Measurements from ENCODE around the gene CFAP58. TPM values are rescaled to one million over a fixed set of nuclear protein-coding genes. Genes with fewer than 3 reads are reported as not detected.

Gene CFAP58
- polyA plus RNA-seq, 1 donor, result 0.27 TPM

DNA sequence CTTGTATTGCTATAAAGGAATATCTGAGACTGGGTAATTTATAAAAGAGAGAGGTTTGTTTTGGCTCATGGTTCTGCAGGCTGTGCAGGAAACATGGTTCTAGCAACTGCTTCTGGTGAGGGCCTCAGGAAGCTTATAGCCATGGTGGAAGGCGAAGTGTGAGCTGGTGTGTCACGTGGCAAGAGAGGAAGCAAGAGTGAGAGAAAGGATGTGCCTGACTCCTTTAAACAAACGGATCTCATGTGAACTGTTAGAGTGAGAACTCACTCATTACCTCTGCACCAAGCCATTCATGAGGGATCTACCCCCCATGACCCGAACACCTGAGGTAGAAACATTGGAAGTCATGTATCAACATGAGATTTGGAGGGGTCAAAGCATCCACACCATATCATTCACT lies 7.7 kb upstream of the CFAP58 start:
- H3K4me3 ChIP-seq (ENCODE audit: low read length), result no peak overlapping the region
- no peaks in the 10 kb centered on the region for H3K36me3 ChIP-seq (ENCODE audit: control insufficient read depth, insufficient read depth, low read length)
- WGBS (ENCODE audit: insufficient coverage, low lambda C conversion rate), result no CpG with 5 or more reads among the region's 4 CpGs
- no peaks in the 10 kb centered on the region for H3K27me3 ChIP-seq (ENCODE audit: control insufficient read depth, insufficient read depth, low read length)
- H3K4me1 ChIP-seq (ENCODE audit: control insufficient read depth, insufficient read depth, low read length), result no peaks in the 10 kb centered on the region
- no peak overlapping the region for H3K27ac ChIP-seq (ENCODE audit: low read length)
- H3K9me3 ChIP-seq (ENCODE audit: control insufficient read depth, low read depth, low read length), result no peaks in the 10 kb centered on the region
- no peak for DNase-seq

DNA sequence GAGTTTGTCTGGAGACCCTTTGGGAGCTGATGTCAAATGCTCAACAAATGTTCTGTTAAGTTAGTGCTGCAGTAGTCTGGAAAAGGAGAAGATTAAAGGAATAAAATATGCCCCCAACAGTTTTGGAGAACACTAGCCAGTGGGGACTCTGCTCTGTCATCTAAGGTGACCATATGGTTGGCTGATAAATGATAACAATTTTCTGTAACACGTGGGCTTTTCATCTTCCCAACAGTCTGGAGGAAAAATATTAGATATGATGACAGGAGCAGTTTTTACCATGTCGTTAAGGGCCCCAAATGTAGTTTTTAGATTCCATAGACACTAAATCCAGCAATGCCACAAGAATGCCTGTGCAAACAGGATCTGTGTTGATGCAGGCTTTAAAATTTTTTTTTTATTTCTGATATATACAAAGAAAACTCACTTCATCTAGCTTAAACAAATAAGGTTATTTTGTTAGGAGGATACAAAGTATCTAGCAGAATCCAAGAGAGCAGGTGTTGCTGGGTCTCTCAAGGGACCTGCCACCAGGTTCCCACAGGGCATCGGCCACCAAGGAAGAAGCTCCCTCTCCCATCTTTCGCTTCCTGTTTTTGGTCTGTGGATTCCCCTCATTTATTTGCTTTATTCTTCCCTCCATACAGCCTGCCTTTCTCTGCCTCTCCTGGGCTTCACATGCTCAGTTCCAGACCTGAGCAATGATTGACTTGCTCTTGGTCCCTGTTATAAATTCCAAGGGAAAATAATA lies 6.2 kb upstream of the CFAP58 start:
- Histone ChIP-seq H3K4me3 (ENCODE audit: low read length) (no peak overlapping the region), H3K36me3 (ENCODE audit: control insufficient read depth, insufficient read depth, low read length) (no peaks in the 10 kb centered on the region), H3K4me1 (ENCODE audit: control insufficient read depth, insufficient read depth, low read length) (no peaks in the 10 kb centered on the region), H3K27me3 (ENCODE audit: control insufficient read depth, insufficient read depth, low read length) (no peaks in the 10 kb centered on the region), H3K27ac (ENCODE audit: low read length) (no peak overlapping the region), H3K9me3 (ENCODE audit: control insufficient read depth, low read depth, low read length) (no peaks in the 10 kb centered on the region)
- DNase-seq, result no peak
- WGBS (ENCODE audit: insufficient coverage, low lambda C conversion rate), result no CpG with 5 or more reads among the region's 4 CpGs

DNA sequence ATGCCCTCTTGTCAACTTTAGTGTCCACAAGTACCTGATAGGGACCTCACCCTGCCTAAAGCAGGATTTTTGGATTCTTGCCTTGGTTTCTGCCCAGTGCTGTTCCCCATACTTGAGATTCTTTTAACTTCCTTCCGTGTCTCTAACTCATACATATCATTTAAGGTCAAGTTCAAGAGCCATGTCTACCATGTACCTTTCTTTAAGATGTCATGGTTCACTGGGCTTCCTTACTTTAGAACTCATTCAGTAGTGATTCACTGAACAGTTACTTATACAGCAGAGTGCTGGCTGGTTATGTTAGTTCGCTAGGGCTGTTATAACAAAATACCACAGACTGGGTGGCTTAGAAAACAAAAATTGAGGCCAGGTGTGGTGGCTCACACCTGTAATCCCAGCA lies 5.0 kb upstream of the CFAP58 start:
- Histone ChIP-seq H3K27ac (ENCODE audit: low read length) (no peak overlapping the region), H3K27me3 (ENCODE audit: control insufficient read depth, insufficient read depth, low read length) (no peaks in the 10 kb centered on the region), H3K4me3 (ENCODE audit: low read length) (no peak overlapping the region), H3K4me1 (ENCODE audit: control insufficient read depth, insufficient read depth, low read length) (peaks cover 7% of the 10 kb centered on the region), H3K36me3 (ENCODE audit: control insufficient read depth, insufficient read depth, low read length) (no peaks in the 10 kb centered on the region), H3K9me3 (ENCODE audit: control insufficient read depth, low read depth, low read length) (no peaks in the 10 kb centered on the region)
- DNase-seq, result no peak
- 83% methylated on average over 1 of the region's 2 CpGs for WGBS (ENCODE audit: insufficient coverage, low lambda C conversion rate)

DNA sequence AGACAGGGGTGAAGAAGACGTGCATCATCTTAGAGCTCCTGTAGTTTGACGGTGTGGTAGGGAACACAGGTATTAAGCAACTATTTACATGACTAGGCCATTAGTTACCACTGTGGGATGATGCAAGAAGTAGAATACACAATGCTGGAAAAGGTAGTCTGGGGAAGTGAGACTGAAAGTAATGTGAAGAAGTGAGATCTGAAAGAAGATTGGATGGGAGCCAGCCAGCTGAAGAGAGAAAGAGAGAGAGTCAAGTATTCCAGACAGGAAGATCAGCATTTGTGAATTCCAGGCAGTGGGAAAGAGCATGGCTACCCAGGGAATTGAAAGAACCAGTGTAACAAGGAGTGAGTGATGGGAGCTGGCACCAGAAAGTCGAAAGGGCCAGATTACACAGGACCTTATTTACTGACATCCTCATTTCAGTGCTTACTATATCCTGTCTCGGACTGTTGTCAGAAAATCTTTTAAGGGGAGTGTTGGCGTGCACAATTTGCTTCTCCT lies 4.0 kb upstream of the CFAP58 start:
- no peaks in the 10 kb centered on the region for H3K36me3 ChIP-seq (ENCODE audit: control insufficient read depth, insufficient read depth, low read length)
- H3K4me3 ChIP-seq (ENCODE audit: low read length), result no peak overlapping the region
- no peak overlapping the region for H3K27ac ChIP-seq (ENCODE audit: low read length)
- no peaks in the 10 kb centered on the region for H3K9me3 ChIP-seq (ENCODE audit: control insufficient read depth, low read depth, low read length)
- H3K4me1 ChIP-seq (ENCODE audit: control insufficient read depth, insufficient read depth, low read length), result peaks cover 12% of the 10 kb centered on the region
- peak; percentile 57 to 59 for DNase-seq
- peaks cover 10% of the 10 kb centered on the region for H3K27me3 ChIP-seq (ENCODE audit: control insufficient read depth, insufficient read depth, low read length)
- WGBS (ENCODE audit: insufficient coverage, low lambda C conversion rate), result no CpG with 5 or more reads among the region's 5 CpGs

DNA sequence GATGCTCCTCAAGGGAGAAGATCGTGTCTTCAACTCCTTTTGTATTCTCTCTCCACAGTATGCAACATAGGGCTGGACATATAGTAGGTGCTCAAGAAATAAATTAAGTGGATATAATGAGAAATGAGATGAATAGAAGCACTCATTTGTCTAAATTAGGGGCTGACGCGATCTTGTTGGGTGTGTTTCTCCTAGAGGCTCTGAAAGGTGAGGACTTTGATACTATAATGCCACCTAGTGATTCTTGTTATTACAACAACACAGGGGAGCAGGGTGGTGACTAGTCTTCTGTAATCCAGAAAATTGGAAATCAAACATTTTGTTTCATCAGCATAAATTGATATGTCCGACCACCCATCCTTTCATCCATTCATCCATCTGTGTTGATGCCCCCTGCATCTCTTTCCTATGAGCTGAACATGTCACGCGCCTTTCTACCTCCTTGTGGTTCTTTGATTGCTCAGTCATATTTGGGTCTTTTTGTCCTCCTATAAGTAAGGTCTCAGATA lies 3.5 kb upstream of the CFAP58 start:
- Histone ChIP-seq H3K27ac (ENCODE audit: low read length) (no peak overlapping the region), H3K4me3 (ENCODE audit: low read length) (no peak overlapping the region), H3K27me3 (ENCODE audit: control insufficient read depth, insufficient read depth, low read length) (peaks cover 15% of the 10 kb centered on the region), H3K9me3 (ENCODE audit: control insufficient read depth, low read depth, low read length) (no peaks in the 10 kb centered on the region), H3K36me3 (ENCODE audit: control insufficient read depth, insufficient read depth, low read length) (no peaks in the 10 kb centered on the region), H3K4me1 (ENCODE audit: control insufficient read depth, insufficient read depth, low read length) (peaks cover 12% of the 10 kb centered on the region)
- DNase-seq, result peak in 1 of 2 donors; percentile 61
- WGBS (ENCODE audit: insufficient coverage, low lambda C conversion rate), result 0% methylated on average over 2 of the region's 6 CpGs

DNA sequence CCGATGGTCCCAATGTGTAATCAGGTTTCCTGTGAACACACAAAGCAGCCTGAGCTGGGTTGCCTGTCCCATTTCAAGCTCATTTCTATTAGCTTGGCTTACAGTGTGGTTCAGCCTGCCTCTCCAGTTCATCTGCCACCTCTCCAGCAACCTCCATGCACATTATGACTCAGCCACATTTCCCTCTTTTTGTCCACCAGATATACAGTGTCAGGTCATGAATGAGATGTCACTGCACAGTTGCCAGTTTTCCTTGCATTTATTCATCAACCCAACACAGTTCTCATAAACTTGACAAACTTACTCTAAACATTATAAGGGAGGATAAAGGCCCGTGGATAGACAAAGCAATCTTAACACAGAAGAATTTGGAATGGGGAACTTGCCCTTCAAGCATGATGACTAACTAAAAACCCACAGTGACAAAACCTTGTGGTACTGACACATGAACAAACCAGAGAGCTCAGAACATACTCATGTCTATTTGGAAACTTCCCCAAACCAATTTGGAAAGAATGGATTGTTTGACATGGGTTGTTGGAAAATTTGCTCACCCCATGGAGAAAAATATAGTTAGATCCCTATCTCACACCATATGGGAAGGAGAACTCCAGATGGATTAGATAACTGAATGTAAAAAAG lies 2.5 kb upstream of the CFAP58 start:
- DNase-seq, result no peak
- Histone ChIP-seq H3K36me3 (ENCODE audit: control insufficient read depth, insufficient read depth, low read length) (no peaks in the 10 kb centered on the region), H3K4me3 (ENCODE audit: low read length) (no peak overlapping the region), H3K27me3 (ENCODE audit: control insufficient read depth, insufficient read depth, low read length) (peaks cover 15% of the 10 kb centered on the region), H3K27ac (ENCODE audit: low read length) (no peak overlapping the region), H3K9me3 (ENCODE audit: control insufficient read depth, low read depth, low read length) (no peaks in the 10 kb centered on the region), H3K4me1 (ENCODE audit: control insufficient read depth, insufficient read depth, low read length) (peaks cover 12% of the 10 kb centered on the region)
- WGBS (ENCODE audit: insufficient coverage, low lambda C conversion rate), result no CpG with 5 or more reads among the region's 2 CpGs

DNA sequence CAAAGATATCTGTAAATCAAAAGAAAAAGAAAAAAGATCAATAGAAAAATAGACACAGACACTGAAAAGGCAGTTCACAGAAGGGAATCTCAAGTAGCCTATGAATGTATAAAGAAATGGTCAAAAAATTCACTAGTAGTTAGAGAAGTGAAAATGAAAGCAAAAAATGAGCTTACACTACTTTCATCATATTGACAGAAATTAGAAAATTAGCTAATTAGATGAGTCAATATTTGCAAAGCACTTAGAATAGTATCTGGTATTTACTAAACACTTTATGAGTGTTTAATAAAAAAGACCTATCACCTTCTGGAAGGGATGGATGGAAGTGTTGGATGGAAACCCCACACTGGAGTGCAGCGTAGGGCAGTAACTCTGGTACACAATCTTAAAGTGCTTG lies 1.7 kb upstream of the CFAP58 start:
- Histone ChIP-seq H3K36me3 (ENCODE audit: control insufficient read depth, insufficient read depth, low read length) (no peaks in the 10 kb centered on the region), H3K27ac (ENCODE audit: low read length) (no peak overlapping the region), H3K4me3 (ENCODE audit: low read length) (no peak overlapping the region), H3K4me1 (ENCODE audit: control insufficient read depth, insufficient read depth, low read length) (peaks cover 12% of the 10 kb centered on the region), H3K9me3 (ENCODE audit: control insufficient read depth, low read depth, low read length) (no peaks in the 10 kb centered on the region), H3K27me3 (ENCODE audit: control insufficient read depth, insufficient read depth, low read length) (peaks cover 15% of the 10 kb centered on the region)
- no peak for DNase-seq
- no CpG with 5 or more reads among the region's 1 CpG for WGBS (ENCODE audit: insufficient coverage, low lambda C conversion rate)

DNA sequence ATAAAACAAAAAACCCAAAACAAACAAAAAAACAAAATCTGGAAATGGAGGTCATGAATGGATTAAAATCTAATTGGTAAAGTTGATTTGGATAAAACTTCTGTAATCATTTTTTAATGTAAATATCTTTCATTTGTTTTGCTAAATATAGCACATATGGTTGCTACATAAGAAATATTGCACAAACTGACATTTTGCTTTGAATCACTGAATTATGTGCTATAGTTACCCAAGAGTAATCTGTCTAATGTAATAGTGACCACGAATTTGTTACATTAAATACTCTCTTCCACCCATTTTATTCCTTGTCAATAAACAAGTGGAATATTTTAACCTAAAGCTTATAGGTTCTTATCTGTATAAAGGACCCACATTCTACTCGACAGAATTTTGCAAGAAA lies 6.2 kb downstream of the CFAP58 start:
- H3K27me3 ChIP-seq (ENCODE audit: control insufficient read depth, insufficient read depth, low read length), result peaks cover 10% of the 10 kb centered on the region
- DNase-seq, result no peak
- no peaks in the 10 kb centered on the region for H3K4me1 ChIP-seq (ENCODE audit: control insufficient read depth, insufficient read depth, low read length)
- H3K36me3 ChIP-seq (ENCODE audit: control insufficient read depth, insufficient read depth, low read length), result no peaks in the 10 kb centered on the region
- no peaks in the 10 kb centered on the region for H3K9me3 ChIP-seq (ENCODE audit: control insufficient read depth, low read depth, low read length)
- no peak overlapping the region for H3K27ac ChIP-seq (ENCODE audit: low read length)
- no peak overlapping the region for H3K4me3 ChIP-seq (ENCODE audit: low read length)
- WGBS (ENCODE audit: insufficient coverage, low lambda C conversion rate), result no CpG with 5 or more reads among the region's 2 CpGs

DNA sequence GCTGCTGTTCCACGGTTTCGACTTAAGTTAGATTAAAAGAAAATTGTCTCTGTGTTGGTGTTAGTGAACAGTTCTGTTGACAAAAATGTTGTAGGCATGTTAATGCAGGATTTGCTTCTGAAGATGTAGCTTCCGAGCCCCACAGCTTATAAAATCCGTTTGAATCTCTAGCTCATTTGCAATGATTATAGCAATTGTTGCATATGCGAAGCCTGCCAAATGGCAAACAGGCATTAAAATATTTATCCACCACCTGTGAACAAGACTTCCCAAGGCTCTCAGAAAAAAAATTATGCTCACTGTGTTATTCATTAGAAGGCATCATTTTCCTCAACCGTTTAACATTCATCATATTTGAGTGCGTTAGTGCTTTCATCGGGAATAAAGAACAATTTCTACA lies 14.3 kb downstream of the CFAP58 start:
- Histone ChIP-seq H3K9me3 (ENCODE audit: control insufficient read depth, low read depth, low read length) (no peaks in the 10 kb centered on the region), H3K4me3 (ENCODE audit: low read length) (no peak overlapping the region), H3K27ac (ENCODE audit: low read length) (no peak overlapping the region), H3K27me3 (ENCODE audit: control insufficient read depth, insufficient read depth, low read length) (peaks cover 13% of the 10 kb centered on the region), H3K36me3 (ENCODE audit: control insufficient read depth, insufficient read depth, low read length) (no peaks in the 10 kb centered on the region), H3K4me1 (ENCODE audit: control insufficient read depth, insufficient read depth, low read length) (no peaks in the 10 kb centered on the region)
- no peak for DNase-seq
- WGBS (ENCODE audit: insufficient coverage, low lambda C conversion rate), result 69% methylated on average over 6 of the region's 8 CpGs

DNA sequence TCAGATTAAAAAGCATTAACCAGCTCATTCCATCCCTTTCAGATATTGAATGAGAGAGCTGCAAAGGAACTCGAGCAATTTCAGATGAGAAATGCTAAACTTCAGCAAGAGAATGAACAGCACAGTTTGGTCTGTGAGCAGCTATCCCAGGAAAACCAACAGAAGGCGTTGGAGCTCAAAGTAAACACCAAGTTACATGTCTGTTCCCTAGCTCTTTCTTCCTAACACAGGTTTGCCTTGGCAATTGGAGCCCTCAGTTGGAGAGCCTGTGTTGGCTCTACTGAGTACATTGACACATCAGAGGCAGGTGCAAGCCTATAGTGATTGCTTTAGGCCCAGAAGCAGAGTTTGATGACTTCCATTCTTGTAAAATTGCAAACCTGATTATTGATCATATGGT lies 14.7 kb downstream of the CFAP58 start:
- no peaks in the 10 kb centered on the region for H3K4me1 ChIP-seq (ENCODE audit: control insufficient read depth, insufficient read depth, low read length)
- DNase-seq, result no peak
- H3K9me3 ChIP-seq (ENCODE audit: control insufficient read depth, low read depth, low read length), result no peaks in the 10 kb centered on the region
- H3K27ac ChIP-seq (ENCODE audit: low read length), result no peak overlapping the region
- WGBS (ENCODE audit: insufficient coverage, low lambda C conversion rate), result no CpG with 5 or more reads among the region's 2 CpGs
- H3K36me3 ChIP-seq (ENCODE audit: control insufficient read depth, insufficient read depth, low read length), result no peaks in the 10 kb centered on the region
- no peak overlapping the region for H3K4me3 ChIP-seq (ENCODE audit: low read length)
- peaks cover 13% of the 10 kb centered on the region for H3K27me3 ChIP-seq (ENCODE audit: control insufficient read depth, insufficient read depth, low read length)

Data from large intestine (tissue), 3 donors.